GM23338 (cell line): Measurements from ENCODE around the gene PEAK3.

ENCODE experiments used
- CREB1 ChIP-seq: fragments of 250-450 bp; sonication (Bioruptor Pico); IDR thresholded peaks from 2 replicates; pipeline ENCODE4 v1.5.0; 2020; ENCODE audit warnings: low read depth, mild to moderate bottlenecking, moderate library complexity
- EZH2 ChIP-seq: fragments of 200-600 bp; sonication (generic); IDR thresholded peaks from one replicate; pipeline ENCODE4 v1.8.0; 2017; ENCODE audit warnings: antibody characterized with exemption, mild to moderate bottlenecking, low read depth; ENCODE audit not compliant: unreplicated experiment
- EZH2phosphoT487 ChIP-seq: fragments of 200-600 bp; sonication (generic); IDR thresholded peaks from one replicate; pipeline ENCODE4 v1.8.1; 2018; ENCODE audit warnings: antibody characterized with exemption; ENCODE audit not compliant: unreplicated experiment
- POLR2AphosphoS5 ChIP-seq: IDR thresholded peaks from 2 replicates; pipeline ENCODE4 v1.6.1; 2016; ENCODE audit warnings: antibody characterized with exemption, low read depth
- STAT1 ChIP-seq: IDR thresholded peaks from one replicate; pipeline ENCODE4 v1.6.1; 2016; ENCODE audit warnings: antibody characterized with exemption; ENCODE audit not compliant: unreplicated experiment
- ZNF331 ChIP-seq: fragments of 250-450 bp; sonication (Bioruptor Pico); IDR thresholded peaks from 2 replicates; pipeline ENCODE4 v1.5.0; 2020; ENCODE audit warnings: low read depth, mild to moderate bottlenecking, moderate library complexity
- TF ChIP-seq, protein P1 (sequence below), 2 experiments: fragments of 200-600 bp in 1 of 2; sonication (generic) in 1 of 2; conservative IDR thresholded peaks; 2 replicates each; pipeline versions ENCODE4 v1.5.1 to v1.6.1; 2016 to 2017; ENCODE audit warnings: antibody characterized with exemption in 2 of 2, low read depth in 2 of 2, mild to moderate bottlenecking in 2 of 2, moderate library complexity in 1 of 2
- TF ChIP-seq, protein P2 (sequence below): IDR thresholded peaks from 2 replicates; pipeline ENCODE4 v1.6.1; 2016; ENCODE audit warnings: antibody characterized with exemption

DNA sequence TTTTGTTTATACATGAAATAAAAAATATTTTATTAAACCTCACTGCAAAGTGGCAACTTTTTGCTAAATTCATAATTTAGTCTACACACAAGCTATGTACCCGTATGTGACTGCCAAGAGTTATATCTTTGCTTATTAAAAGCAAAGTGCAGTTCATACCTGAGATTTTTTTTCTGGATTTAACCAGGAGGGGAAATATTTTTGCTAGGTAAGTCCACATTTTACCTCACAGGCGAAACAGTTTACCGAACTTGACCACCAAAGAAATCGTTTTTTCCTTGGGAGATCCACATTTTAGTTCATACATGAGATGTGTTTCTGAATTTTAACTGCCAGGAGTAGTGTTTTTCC, 13.5 kb downstream of the PEAK3 start:
- TF ChIP-seq ZNF331 (CRISPR knock-in tag) (no peak), EZH2 (no peak), POLR2AphosphoS5 (no peak), EZH2phosphoT487 (no peak), CREB1 (CRISPR knock-in tag) (no peak), STAT1 (no peak)
- TF ChIP-seq, protein P1, sequence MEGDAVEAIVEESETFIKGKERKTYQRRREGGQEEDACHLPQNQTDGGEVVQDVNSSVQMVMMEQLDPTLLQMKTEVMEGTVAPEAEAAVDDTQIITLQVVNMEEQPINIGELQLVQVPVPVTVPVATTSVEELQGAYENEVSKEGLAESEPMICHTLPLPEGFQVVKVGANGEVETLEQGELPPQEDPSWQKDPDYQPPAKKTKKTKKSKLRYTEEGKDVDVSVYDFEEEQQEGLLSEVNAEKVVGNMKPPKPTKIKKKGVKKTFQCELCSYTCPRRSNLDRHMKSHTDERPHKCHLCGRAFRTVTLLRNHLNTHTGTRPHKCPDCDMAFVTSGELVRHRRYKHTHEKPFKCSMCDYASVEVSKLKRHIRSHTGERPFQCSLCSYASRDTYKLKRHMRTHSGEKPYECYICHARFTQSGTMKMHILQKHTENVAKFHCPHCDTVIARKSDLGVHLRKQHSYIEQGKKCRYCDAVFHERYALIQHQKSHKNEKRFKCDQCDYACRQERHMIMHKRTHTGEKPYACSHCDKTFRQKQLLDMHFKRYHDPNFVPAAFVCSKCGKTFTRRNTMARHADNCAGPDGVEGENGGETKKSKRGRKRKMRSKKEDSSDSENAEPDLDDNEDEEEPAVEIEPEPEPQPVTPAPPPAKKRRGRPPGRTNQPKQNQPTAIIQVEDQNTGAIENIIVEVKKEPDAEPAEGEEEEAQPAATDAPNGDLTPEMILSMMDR (conservative IDR thresholded peaks at IDR 0.05; ENCODE audit: low read depth in 2 of 2), result no peak
- TF ChIP-seq, protein P2, sequence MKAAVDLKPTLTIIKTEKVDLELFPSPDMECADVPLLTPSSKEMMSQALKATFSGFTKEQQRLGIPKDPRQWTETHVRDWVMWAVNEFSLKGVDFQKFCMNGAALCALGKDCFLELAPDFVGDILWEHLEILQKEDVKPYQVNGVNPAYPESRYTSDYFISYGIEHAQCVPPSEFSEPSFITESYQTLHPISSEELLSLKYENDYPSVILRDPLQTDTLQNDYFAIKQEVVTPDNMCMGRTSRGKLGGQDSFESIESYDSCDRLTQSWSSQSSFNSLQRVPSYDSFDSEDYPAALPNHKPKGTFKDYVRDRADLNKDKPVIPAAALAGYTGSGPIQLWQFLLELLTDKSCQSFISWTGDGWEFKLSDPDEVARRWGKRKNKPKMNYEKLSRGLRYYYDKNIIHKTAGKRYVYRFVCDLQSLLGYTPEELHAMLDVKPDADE, result no peak
